Endometrium (tissue), 2 donors: ENCODE data around the gene OMA1.
"Not testable (repeated sequence)": the region's sequence is repeated elsewhere in the genome, so short reads cannot be mapped to it uniquely, and the experiment has no call there.

Experiments used
- FAIRE-seq: peaks from 2 replicates; lab custom pipeline; 2012; peaks lifted over from hg19 to GRCh38; lab: Jason Lieb, UNC
- donor health status: control.
- donor health status: control.

The OMA1 gene

DNA sequence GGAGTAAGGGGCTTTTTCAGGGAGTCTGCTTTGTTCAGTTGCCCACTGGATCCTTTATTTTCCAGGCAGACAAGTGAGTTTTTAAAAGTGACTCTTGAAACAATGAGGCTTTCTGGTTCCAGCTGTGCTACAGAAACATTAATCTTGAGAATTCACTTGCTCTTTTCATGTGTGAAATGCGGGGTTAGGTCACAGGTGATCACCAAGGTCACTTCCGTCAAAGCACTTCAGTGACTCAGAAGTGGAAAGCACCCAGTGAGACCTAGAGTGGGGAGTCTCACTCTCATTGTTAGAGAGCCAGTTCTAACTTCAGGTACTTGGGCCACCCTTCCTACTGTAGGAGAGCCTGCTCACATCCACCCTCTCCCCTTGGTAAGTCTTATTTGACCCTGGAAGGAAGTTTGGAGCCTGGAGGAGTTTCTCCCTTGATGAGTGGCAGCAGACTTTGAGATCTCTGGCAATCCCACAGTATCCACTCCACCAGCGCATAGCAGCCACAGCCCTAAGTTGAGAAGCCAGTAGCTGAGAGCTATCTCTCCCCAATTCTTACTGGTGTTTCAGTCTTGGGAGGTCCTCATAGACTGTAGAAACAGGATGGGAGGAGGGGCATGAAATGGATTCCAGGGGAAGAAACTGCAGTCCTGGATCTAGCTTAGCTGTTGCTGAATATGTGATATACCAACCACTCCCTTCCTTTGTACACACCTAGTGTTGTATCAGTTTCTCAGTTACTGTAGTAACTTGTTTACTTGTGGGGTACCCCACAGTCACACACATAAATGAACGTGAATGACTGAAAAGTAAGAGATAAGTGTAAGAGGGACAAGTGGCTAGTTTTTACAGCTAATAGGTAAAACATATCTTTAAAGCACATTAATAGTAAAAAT is 27.4 kb upstream of the OMA1 start:
- no peak for FAIRE-seq

DNA sequence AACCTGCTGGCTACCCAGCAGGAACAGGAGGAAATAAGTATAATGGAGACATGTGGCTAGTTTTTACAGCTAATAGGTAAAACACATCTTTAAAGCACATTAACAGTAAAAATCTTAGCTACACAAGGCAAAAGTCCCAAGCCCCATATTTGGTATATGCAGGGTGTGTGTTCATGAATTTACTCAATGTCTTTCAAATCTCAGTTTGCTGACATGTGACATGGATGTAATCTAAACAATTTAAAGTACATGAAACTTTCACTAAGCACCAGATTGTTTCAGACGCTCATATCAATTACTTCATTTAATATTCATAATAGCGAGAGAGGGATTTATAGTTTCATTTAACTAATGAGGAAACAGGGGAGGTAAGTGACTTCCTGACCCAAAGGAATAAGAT is 26.6 kb upstream of the OMA1 start:
- FAIRE-seq: no peak

GRCh38 chr1:58572690-58573089 is 26.2 kb upstream of the OMA1 start:
- FAIRE-seq: no peak

DNA sequence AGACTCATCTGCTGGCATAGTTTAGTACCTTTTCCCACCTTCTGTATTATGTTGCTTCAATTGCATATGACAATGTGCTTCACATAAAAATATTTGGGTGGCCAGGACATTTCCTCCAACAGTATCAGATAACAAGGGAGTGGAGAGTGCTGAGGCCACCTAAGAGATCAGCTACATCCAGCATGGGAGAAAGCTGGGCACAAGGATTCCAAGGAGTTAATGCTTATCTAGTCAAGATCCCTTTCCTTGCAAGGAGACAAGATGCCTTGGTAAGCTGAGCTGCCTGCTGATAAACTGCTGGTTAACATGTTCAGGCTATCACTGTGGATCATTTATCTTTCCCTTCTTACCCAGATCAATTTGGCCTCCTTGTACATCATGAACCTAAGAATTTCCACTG is 25.1 kb upstream of the OMA1 start:
- no peak for FAIRE-seq

GRCh38 chr1:58570817-58571216 is 24.3 kb upstream of the OMA1 start:
- no peak for FAIRE-seq

DNA sequence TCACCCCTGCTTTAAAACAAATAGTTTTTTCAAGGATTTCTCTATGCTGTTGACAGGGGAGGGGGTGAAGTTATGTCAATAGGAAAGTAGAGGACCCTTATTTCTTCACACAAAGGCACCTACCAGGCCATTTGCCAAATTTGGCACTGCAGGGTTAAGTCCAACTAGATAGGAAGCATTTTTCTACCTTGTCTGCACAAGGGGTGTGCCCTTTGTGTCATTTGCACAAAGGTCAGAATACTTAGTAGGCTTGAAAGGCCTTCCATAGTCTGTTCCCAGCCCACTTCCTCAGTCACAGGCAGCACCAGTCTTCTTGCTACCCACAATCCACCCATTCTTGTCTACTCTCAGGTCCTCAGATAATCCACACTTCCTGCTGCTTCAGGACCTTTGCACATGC is 23.6 kb upstream of the OMA1 start:
- FAIRE-seq: no peak

DNA sequence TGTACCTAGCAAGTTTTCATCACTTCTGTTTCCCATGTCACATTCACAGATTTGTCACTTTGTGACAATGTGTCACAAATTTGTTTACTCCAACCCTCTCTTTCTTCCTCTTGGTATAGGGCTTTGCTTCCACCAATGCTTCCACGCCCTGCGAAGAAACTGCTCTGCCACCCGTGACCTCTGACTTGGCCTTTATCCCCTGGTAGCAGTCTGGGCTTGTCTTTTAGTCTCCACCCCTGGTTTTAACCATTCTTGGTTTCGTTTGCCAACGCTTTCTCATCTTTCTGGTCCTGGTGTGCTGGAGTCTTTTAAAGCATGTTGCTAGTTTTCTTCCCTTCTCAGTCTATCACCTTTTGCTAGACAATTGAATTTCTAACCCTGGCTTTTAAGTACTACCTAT is 22.4 kb upstream of the OMA1 start:
- no peak for FAIRE-seq

DNA sequence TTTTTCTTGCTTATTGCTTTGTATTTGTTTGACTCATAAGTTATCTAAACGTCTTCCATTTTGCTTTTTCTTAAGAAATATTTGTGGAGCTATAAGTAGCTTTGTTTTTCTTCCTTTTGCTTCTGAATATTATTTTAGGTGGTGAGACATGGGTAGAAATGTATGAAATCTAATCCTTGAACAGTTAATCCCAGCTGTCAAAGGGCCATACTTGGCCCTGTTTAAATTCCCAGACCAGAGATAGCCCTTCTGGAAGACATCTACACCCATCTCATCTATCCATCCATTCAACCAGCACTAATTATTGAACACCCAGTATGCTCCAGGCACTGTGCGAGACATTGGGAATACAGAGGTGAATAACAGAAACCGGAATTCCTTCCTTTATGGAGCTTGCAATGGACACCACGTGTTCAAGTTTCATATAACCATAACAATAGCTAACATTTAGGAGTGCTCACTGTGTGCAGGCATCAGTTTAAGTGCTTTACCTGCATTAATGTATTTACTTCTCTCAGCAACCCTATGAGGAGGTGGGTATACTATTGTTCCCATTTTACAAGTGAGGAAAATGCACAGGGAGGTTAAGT is 21.8 kb upstream of the OMA1 start:
- FAIRE-seq: no peak

GRCh38 chr1:58566339-58566738 is 19.8 kb upstream of the OMA1 start:
- no peak for FAIRE-seq

- not testable (repeated sequence) for FAIRE-seq
These were observed 17.2 kb upstream of the OMA1 start for GRCh38 chr1:58563715-58564114.

- no peak for FAIRE-seq
These were observed 15.1 kb upstream of the OMA1 start for GRCh38 chr1:58561633-58562032.

DNA sequence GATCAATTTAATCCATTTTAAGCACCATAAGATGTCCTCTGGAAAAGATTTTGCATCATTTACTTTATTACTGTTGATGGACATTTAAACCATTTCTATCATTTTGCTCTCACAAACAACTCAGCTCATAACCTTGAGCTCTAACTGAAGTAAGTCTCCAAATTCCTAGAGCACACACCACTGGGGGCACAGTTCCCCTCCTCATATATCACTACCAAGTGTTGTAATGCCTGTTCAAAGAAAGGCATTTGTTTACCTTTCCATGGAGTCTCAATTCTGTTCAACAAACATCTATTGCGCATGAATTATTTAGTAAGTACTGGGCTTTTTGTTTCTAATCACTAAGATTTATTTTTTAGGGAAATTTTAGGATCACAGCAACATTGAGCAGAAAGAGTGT is 8.9 kb upstream of the OMA1 start:
- no peak for FAIRE-seq

DNA sequence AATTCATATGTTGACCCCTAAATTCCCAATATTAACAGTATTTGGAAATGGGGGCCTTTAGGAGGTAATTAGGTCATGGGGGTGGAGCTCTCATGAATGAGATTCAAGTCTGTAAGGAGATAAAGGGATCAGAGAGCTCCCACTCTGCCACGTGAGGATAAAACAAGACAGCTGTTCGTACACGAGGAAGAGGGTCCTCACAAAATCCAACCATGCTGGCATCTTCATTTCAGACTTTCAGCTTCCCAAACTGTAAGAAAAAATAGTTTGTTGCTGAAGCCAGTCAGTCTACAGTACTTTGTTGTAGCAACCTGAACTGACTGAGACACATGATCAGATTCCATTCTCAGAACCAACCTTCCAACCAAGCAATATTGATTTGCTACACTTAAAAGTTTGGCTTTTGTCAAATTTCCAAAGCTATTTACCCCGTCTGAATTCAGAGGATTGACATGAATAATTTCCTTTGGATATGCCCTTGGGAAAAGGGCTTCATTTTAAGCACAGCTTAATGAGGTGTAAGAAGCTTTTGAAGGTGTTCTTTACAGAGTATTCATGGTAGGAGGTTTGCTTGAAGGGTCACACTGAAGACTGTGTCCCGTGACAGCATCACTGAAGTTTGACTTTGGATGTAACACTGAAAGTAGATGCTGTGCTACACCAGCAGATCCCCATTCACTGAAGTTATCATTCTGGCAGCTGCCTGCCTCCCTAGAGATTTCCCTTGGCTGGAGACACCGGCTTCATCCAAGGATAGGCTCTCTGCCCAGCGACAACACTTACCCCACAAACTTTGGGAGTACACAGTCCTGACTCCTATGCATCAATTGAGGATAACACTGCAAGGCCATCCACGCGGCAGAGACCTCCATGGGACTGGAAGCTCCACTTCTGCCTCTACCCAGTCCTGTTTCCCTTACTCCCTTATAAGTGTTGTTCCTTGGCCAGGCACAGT is 4.9 kb upstream of the OMA1 start:
- no peak for FAIRE-seq

- not testable (repeated sequence) for FAIRE-seq
These were observed 2.8 kb upstream of the OMA1 start for GRCh38 chr1:58549291-58549690.

GRCh38 chr1:58548371-58548770 is 1.8 kb upstream of the OMA1 start:
- no peak for FAIRE-seq

GRCh38 chr1:58545591-58546519 is 671 bp downstream of the OMA1 start:
- FAIRE-seq: no peak

- FAIRE-seq: no peak
These were observed 3.3 kb downstream of the OMA1 start for GRCh38 chr1:58543260-58543659.

DNA sequence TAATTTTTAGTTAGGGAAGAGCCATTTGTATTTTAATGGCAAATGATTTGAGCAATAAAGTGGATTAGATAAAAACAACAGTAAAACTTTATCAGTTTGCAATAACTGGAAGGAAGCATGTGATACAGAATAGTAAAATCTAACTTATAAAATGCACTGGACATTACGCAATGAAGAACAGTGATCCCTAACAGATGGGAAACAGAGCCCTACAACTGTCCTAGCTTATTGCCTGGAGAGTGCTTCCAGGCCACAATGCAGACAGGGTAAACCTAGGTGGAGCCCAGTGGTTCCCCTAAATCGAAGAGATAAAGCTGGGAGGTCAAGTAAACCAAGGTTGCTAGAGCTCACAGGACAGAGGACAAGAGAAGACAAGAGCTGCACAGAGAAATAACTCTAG is 7.0 kb downstream of the OMA1 start:
- FAIRE-seq: peak; percentile 18

DNA sequence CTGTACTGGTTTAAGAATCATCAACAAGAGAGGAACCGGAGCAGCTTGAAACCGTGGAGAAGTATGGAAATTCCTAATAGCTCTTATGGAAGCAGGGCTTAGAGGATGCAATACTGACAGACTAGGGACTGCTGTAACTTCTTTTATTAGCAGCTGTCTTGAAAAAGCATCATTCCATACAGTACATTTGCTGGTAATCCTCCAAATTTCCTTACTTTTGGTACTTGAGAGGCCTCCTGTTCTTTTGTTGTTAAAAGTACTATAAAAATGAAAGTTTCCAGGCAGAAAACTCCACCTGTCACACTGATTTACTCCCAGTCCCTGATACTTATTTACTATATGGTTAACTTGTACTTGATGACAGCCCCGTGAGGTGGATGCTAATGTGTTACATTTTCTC is 7.7 kb downstream of the OMA1 start:
- FAIRE-seq: no peak

- FAIRE-seq: not testable (repeated sequence)
These were observed 14.7 kb downstream of the OMA1 start for GRCh38 chr1:58531842-58532241.

DNA sequence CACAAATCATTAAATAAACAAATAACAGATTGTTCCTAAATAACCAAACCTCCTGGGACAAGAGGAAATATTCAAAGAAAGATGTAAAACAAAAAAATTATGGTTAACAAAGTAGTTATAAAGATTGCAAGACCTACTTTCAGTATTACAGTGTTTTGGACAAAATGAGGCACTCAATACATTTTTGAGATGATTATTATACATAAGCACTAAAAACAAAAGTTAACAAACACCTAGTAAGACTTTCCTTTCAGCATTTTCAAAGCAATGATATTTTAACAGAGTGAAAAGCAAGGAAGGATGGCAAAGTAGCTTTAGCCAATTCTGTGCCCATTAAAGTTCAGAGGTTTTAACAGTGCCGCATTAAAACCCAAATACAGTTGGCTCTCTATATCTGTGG is 17.2 kb downstream of the OMA1 start:
- no peak for FAIRE-seq

GRCh38 chr1:58528518-58528917 is 18.0 kb downstream of the OMA1 start:
- no peak for FAIRE-seq
